ENCODE results near the gene MLXIP. TPM values are rescaled to one million over a fixed set of nuclear protein-coding genes. Genes with fewer than 3 reads are reported as not detected.

The MLXIP gene
- total and polyA plus RNA-seq, 9 of the 15 experiments (the other 6 are each of a cell fraction or from before 2014, with no cell fraction given), result 2.2 to 66.3 (median 18.1) TPM

DNA sequence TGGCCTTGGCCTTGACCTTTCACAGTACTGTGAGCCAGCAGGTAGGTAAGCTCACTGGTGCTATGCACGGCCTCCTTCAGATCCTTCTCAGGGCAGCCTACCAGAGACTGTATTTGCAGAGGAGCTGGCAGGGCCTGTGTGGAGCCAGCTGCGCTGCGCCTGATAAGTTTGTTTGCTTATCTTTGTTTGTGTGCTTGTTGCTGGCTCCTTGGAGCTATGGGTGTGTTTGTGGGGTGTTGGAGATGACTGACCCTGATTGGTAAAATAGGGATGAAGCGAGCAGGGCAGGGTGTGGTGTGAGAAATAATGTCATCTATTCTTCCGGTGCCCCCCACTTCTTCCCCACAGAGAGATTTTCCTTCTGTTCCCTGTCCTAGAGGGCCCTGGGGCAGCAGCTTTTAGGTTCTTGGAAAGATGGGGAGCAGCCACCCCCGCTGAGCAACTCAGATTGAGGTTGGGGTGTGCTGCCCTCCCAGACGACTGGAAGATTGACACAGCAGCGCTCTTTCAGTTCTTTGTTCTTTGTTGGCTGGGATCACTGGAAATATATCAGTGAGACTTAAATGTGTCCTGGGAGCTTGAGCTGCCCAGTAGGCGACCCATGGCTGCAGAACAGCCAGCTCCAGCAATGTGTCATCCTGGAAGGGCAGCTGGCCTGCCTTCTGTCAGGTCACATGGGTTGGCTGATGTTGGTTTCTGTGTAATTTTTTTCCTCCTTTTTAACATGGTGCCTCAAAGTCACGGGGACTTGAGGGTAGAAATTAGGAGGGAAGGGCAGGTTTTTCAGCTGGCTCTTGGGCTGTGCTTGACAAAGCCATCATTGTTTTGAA lies 19.6 kb downstream of the MLXIP start (continued):
- TF ChIP-seq, protein P1, sequence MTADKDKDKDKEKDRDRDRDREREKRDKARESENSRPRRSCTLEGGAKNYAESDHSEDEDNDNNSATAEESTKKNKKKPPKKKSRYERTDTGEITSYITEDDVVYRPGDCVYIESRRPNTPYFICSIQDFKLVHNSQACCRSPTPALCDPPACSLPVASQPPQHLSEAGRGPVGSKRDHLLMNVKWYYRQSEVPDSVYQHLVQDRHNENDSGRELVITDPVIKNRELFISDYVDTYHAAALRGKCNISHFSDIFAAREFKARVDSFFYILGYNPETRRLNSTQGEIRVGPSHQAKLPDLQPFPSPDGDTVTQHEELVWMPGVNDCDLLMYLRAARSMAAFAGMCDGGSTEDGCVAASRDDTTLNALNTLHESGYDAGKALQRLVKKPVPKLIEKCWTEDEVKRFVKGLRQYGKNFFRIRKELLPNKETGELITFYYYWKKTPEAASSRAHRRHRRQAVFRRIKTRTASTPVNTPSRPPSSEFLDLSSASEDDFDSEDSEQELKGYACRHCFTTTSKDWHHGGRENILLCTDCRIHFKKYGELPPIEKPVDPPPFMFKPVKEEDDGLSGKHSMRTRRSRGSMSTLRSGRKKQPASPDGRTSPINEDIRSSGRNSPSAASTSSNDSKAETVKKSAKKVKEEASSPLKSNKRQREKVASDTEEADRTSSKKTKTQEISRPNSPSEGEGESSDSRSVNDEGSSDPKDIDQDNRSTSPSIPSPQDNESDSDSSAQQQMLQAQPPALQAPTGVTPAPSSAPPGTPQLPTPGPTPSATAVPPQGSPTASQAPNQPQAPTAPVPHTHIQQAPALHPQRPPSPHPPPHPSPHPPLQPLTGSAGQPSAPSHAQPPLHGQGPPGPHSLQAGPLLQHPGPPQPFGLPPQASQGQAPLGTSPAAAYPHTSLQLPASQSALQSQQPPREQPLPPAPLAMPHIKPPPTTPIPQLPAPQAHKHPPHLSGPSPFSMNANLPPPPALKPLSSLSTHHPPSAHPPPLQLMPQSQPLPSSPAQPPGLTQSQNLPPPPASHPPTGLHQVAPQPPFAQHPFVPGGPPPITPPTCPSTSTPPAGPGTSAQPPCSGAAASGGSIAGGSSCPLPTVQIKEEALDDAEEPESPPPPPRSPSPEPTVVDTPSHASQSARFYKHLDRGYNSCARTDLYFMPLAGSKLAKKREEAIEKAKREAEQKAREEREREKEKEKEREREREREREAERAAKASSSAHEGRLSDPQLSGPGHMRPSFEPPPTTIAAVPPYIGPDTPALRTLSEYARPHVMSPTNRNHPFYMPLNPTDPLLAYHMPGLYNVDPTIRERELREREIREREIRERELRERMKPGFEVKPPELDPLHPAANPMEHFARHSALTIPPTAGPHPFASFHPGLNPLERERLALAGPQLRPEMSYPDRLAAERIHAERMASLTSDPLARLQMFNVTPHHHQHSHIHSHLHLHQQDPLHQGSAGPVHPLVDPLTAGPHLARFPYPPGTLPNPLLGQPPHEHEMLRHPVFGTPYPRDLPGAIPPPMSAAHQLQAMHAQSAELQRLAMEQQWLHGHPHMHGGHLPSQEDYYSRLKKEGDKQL (CRISPR knock-in tag; IDR thresholded peaks at IDR 0.05; ENCODE audit: borderline replicate concordance), result no peak
- TF ChIP-seq, protein P2, sequence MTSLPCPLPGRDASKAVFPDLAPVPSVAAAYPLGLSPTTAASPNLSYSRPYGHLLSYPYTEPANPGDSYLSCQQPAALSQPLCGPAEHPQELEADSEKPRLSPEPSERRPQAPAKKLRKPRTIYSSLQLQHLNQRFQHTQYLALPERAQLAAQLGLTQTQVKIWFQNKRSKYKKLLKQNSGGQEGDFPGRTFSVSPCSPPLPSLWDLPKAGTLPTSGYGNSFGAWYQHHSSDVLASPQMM (CRISPR knock-in tag; IDR thresholded peaks at IDR 0.05), result no peak
- TF ChIP-seq, protein P3, sequence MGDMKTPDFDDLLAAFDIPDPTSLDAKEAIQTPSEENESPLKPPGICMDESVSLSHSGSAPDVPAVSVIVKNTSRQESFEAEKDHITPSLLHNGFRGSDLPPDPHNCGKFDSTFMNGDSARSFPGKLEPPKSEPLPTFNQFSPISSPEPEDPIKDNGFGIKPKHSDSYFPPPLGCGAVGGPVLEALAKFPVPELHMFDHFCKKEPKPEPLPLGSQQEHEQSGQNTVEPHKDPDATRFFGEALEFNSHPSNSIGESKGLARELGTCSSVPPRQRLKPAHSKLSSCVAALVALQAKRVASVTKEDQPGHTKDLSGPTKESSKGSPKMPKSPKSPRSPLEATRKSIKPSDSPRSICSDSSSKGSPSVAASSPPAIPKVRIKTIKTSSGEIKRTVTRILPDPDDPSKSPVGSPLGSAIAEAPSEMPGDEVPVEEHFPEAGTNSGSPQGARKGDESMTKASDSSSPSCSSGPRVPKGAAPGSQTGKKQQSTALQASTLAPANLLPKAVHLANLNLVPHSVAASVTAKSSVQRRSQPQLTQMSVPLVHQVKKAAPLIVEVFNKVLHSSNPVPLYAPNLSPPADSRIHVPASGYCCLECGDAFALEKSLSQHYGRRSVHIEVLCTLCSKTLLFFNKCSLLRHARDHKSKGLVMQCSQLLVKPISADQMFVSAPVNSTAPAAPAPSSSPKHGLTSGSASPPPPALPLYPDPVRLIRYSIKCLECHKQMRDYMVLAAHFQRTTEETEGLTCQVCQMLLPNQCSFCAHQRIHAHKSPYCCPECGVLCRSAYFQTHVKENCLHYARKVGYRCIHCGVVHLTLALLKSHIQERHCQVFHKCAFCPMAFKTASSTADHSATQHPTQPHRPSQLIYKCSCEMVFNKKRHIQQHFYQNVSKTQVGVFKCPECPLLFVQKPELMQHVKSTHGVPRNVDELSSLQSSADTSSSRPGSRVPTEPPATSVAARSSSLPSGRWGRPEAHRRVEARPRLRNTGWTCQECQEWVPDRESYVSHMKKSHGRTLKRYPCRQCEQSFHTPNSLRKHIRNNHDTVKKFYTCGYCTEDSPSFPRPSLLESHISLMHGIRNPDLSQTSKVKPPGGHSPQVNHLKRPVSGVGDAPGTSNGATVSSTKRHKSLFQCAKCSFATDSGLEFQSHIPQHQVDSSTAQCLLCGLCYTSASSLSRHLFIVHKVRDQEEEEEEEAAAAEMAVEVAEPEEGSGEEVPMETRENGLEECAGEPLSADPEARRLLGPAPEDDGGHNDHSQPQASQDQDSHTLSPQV (IDR thresholded peaks at IDR 0.05), result peak; percentile 59
- TF ChIP-seq ZNF263 (CRISPR knock-in tag; IDR thresholded peaks at IDR 0.05; ENCODE audit: borderline replicate concordance) (no peak), HSF4 (CRISPR knock-in tag; IDR thresholded peaks at IDR 0.05; ENCODE audit: borderline replicate concordance) (no peak), TAL1 (IDR thresholded peaks at IDR 0.05) (peak; percentile 97), ZNF134 (CRISPR knock-in tag; conservative IDR thresholded peaks at IDR 0.05) (peak; percentile 73), NFATC3 (IDR thresholded peaks at IDR 0.05) (no peak), TARDBP (IDR thresholded peaks at IDR 0.05) (peak; percentile 63; the same call in 1 of the 2 replicates), CAMTA2 (CRISPR knock-in tag; conservative IDR thresholded peaks at IDR 0.05) (no peak), NR2F6 (CRISPR knock-in tag; IDR thresholded peaks at IDR 0.05) (no peak)
- TF ChIP-seq, protein P4, sequence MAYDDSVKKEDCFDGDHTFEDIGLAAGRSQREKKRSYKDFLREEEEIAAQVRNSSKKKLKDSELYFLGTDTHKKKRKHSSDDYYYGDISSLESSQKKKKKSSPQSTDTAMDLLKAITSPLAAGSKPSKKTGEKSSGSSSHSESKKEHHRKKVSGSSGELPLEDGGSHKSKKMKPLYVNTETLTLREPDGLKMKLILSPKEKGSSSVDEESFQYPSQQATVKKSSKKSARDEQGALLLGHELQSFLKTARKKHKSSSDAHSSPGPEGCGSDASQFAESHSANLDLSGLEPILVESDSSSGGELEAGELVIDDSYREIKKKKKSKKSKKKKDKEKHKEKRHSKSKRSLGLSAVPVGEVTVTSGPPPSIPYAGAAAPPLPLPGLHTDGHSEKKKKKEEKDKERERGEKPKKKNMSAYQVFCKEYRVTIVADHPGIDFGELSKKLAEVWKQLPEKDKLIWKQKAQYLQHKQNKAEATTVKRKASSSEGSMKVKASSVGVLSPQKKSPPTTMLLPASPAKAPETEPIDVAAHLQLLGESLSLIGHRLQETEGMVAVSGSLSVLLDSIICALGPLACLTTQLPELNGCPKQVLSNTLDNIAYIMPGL (CRISPR knock-in tag; IDR thresholded peaks at IDR 0.05), result no peak
- TF ChIP-seq, protein P5, sequence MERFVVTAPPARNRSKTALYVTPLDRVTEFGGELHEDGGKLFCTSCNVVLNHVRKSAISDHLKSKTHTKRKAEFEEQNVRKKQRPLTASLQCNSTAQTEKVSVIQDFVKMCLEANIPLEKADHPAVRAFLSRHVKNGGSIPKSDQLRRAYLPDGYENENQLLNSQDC (CRISPR knock-in tag; IDR thresholded peaks at IDR 0.05), result no peak

Measured in K562 (cell line).